GM10266 (cell line): Measurements from ENCODE around the gene UCMA.

Source experiments
- DNase-seq: peaks from one replicate; pipeline ENCODE4 v3.0.0; 2012; ENCODE audit errors: extremely low spot score
- TF ChIP-seq, protein P1 (sequence below): IDR thresholded peaks from 2 replicates; pipeline ENCODE4 v1.5.1; 2012; ENCODE audit warnings: mild to moderate bottlenecking, low read depth; ENCODE audit not compliant: control insufficient read depth, insufficient read depth; ENCODE audit errors: missing control alignments

Gene UCMA

GRCh38 chr10:13188593-13188992, 45.6 kb downstream of the UCMA start:
- TF ChIP-seq, protein P1, sequence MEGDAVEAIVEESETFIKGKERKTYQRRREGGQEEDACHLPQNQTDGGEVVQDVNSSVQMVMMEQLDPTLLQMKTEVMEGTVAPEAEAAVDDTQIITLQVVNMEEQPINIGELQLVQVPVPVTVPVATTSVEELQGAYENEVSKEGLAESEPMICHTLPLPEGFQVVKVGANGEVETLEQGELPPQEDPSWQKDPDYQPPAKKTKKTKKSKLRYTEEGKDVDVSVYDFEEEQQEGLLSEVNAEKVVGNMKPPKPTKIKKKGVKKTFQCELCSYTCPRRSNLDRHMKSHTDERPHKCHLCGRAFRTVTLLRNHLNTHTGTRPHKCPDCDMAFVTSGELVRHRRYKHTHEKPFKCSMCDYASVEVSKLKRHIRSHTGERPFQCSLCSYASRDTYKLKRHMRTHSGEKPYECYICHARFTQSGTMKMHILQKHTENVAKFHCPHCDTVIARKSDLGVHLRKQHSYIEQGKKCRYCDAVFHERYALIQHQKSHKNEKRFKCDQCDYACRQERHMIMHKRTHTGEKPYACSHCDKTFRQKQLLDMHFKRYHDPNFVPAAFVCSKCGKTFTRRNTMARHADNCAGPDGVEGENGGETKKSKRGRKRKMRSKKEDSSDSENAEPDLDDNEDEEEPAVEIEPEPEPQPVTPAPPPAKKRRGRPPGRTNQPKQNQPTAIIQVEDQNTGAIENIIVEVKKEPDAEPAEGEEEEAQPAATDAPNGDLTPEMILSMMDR, result no peak

GRCh38 chr10:13187135-13187534, 47.0 kb downstream of the UCMA start:
- TF ChIP-seq, protein P1, result no peak

More at GRCh38 chr10:13188593-13188992, 45.6 kb downstream of the UCMA start:
- no peak for DNase-seq

GRCh38 chr10:13184730-13185514, 49.3 kb downstream of the UCMA start:
- TF ChIP-seq, protein P1, result no peak
- no peak for DNase-seq

More at GRCh38 chr10:13187135-13187534, 47.0 kb downstream of the UCMA start:
- no peak for DNase-seq

DNA sequence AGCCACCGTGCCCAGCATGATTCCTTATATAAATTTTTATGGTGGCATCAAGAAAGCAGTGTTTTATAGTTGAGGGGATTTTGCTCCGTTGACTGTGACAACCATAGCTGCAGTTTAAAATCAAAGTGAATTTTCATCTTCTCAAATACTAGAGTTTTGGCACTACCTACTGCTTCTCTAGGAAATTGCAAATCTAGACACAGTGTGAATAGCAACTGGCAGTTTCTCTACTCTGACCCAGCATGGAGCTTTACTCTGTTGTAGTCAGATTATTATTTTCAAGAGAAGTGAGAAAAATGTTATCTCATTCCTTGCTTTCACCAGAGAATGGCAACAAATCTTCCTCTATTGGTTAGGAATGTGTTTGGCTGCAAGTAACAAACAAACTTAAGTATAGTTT, 49.9 kb downstream of the UCMA start:
- no peak for DNase-seq
- TF ChIP-seq, protein P1, result no peak

DNA sequence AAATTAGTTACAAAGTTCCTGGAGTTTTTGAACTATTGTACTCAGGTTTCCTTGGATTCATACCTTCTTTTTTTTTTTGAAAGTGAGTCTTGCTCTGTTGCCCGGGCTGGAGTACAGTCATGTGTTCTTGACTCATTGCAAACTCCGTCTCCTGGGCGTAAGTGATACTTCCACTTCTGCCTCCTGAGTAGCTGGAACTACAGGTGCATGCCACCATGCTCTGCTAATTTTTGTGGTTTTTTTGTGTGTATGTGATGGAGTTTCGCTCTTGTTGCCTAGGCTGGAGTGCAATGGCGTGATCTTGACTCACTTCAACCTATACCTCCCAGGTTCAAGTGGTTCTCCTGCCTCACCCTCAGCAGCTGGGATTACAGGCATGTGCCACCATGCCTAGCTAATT, 50.5 kb downstream of the UCMA start:
- no peak for DNase-seq
- TF ChIP-seq, protein P1, result no peak

- DNase-seq, result no peak
- TF ChIP-seq, protein P1, result no peak
Measured at GRCh38 chr10:13182424-13182823, 51.8 kb downstream of the UCMA start.

DNA sequence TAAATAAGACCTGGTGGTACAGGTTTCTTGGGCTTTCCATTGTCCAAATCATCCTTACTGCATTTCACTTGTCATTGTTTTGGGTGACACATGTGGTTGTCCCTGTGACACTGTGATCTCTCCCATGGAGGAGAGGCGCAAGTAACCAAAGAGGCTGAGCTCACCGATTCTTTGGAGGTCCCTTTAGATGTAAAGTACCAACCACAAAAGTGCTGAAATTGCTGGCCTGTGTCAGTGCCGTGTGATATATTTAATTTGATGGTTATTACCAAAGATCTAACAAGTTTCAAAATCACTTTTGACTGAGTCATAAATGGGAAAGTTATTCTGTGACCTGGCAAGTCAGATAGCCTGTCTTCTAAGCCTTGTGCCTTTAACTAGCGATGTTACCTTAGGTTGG, 53.4 kb downstream of the UCMA start:
- DNase-seq, result no peak
- TF ChIP-seq, protein P1, result no peak
